Measurements from ENCODE around the gene THRSP. TPM values are rescaled to one million over a fixed set of nuclear protein-coding genes. Genes with fewer than 3 reads are reported as not detected.

THRSP gene
- total RNA-seq, 1 experiment from 2014 or later = not detected

DNA sequence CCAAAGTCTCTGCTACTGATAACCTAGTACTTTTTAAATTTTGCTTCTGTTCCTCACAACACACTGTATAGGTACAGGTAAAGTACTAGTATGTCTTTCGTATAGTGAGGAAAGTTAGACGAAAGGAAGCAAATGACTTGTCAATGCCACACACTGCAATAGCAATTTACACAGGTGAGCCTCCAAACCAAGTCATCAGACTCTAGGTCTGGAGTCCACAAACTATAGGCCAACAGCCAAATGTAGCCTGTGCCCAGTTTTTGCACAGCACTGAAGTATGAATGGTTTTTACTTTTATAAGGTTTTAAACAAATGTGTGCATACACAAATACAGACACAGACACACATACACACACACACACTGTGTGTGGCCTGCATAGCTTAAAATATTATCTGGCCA lies 47.6 kb downstream of the THRSP start:
- no peaks in the 10 kb centered on the region for H3K27me3 Mint-ChIP-seq (ENCODE audit: low read depth)
- Histone ChIP-seq H3K56ac (ENCODE audit: insufficient read length, low read depth, low read length) (no peak overlapping the region), H2BK15ac (ENCODE audit: low read depth, low read length) (no peak overlapping the region), H3K9me3 (ENCODE audit: control insufficient read depth, low read depth, low read length) (no peaks in the 10 kb centered on the region), H3K27ac (ENCODE audit: insufficient read length, low read depth, low read length) (no peak overlapping the region), H2BK5ac (ENCODE audit: insufficient read length, low read length) (no peak overlapping the region), H2BK120ac (ENCODE audit: low read depth, low read length, poor library complexity, severe bottlenecking) (no peak overlapping the region), H4K91ac (ENCODE audit: insufficient read length, low read depth, low read length) (no peak overlapping the region), H2AK5ac (ENCODE audit: insufficient read length, low read length) (no peak overlapping the region), H3K23ac (ENCODE audit: insufficient read length, low read depth, low read length) (no peak overlapping the region), H2BK20ac (ENCODE audit: low read depth, low read length, poor library complexity, severe bottlenecking) (no peak overlapping the region), H3K27me3 (ENCODE audit: insufficient read depth, low read length) (no peaks in the 10 kb centered on the region), H3K4ac (ENCODE audit: low read depth, low read length) (no peak overlapping the region), H3K18ac (ENCODE audit: insufficient read length, low read depth, low read length) (no peak overlapping the region), H3K9ac (ENCODE audit: extremely low read depth, insufficient read length, low read length) (no peak overlapping the region), H3K4me2 (ENCODE audit: insufficient read depth, insufficient read length, low read length) (no peak overlapping the region), H4K8ac (replicated peaks; ENCODE audit: insufficient read length, low read depth, low read length) (no peak overlapping the region), H3K14ac (ENCODE audit: insufficient read depth, low read length) (no peak overlapping the region), H3K23me2 (ENCODE audit: insufficient read length, low read depth, low read length, poor library complexity, severe bottlenecking) (no peaks in the 10 kb centered on the region), H3K79me2 (ENCODE audit: insufficient read depth, low read length) (no peaks in the 10 kb centered on the region), H4K20me1 (ENCODE audit: control insufficient read depth, insufficient read depth, insufficient read length) (no peaks in the 10 kb centered on the region), H2AFZ (ENCODE audit: low read length) (no peak overlapping the region), H3K4me1 (ENCODE audit: insufficient read depth, low read length) (no peaks in the 10 kb centered on the region), H3K79me1 (ENCODE audit: insufficient read depth, low read depth, low read length, poor library complexity, severe bottlenecking) (no peaks in the 10 kb centered on the region), H2BK12ac (ENCODE audit: insufficient read length, low read depth, low read length) (no peak overlapping the region), H4K5ac (ENCODE audit: insufficient read length, low read depth, low read length) (no peak overlapping the region), H3T11ph (ENCODE audit: low read length) (no peak overlapping the region)
- H3K36me3 Mint-ChIP-seq (ENCODE audit: insufficient read depth in 1 of 3, low read depth in 3 of 3) = peaks cover 11 to 53% (median 41%) of the 10 kb centered on the region in 3 experiments; a peak in 5 of 7 replicates
- no peak for DNase-seq
- no peaks in the 10 kb centered on the region for H3K4me1 Mint-ChIP-seq
- H3K4me3 Mint-ChIP-seq = no peak overlapping the region
- TF ChIP-seq, protein P1, sequence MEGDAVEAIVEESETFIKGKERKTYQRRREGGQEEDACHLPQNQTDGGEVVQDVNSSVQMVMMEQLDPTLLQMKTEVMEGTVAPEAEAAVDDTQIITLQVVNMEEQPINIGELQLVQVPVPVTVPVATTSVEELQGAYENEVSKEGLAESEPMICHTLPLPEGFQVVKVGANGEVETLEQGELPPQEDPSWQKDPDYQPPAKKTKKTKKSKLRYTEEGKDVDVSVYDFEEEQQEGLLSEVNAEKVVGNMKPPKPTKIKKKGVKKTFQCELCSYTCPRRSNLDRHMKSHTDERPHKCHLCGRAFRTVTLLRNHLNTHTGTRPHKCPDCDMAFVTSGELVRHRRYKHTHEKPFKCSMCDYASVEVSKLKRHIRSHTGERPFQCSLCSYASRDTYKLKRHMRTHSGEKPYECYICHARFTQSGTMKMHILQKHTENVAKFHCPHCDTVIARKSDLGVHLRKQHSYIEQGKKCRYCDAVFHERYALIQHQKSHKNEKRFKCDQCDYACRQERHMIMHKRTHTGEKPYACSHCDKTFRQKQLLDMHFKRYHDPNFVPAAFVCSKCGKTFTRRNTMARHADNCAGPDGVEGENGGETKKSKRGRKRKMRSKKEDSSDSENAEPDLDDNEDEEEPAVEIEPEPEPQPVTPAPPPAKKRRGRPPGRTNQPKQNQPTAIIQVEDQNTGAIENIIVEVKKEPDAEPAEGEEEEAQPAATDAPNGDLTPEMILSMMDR (conservative IDR thresholded peaks at IDR 0.05) = no peak
- no peak overlapping the region for H3K27ac Mint-ChIP-seq
- WGBS (ENCODE audit: extremely low coverage, insufficient read length, low lambda C conversion rate) = no CpG with 5 or more reads among the region's 2 CpGs
- no peaks in the 10 kb centered on the region for H3K9me3 Mint-ChIP-seq

All from H9 (cell line).